Immature natural killer cell (primary cell): ENCODE data around the gene LRRC23. TPM values are rescaled to one million over a fixed set of nuclear protein-coding genes. Genes with fewer than 3 reads are reported as not detected.

Source experiments
- DNase-seq, 3 donors: peaks; one replicate each; pipeline ENCODE4 v3.0.0; 2022; ENCODE audit warnings: mixed read lengths in 1 of 3
- H3K27ac Mint-ChIP-seq, 6 donors: one replicate each; pipeline ENCODE4 v1.8.0; 2020; ENCODE audit warnings: mixed read lengths in 6 of 6, mild to moderate bottlenecking in 5 of 6, inconsistent platforms in 4 of 6, moderate library complexity in 3 of 6
- H3K27me3 Mint-ChIP-seq, 3 donors: one replicate each; pipeline ENCODE4 v1.8.0; 2020 to 2021; ENCODE audit warnings: low read depth in 3 of 3, mild to moderate bottlenecking in 3 of 3, mixed read lengths in 3 of 3, moderate library complexity in 3 of 3, inconsistent platforms in 1 of 3
- H3K36me3 Mint-ChIP-seq, 3 donors: one replicate each; pipeline ENCODE4 v1.8.0; 2020; ENCODE audit warnings: mixed read lengths in 3 of 3, inconsistent platforms in 2 of 3, mild to moderate bottlenecking in 2 of 3
- H3K4me1 Mint-ChIP-seq, 2 donors: one replicate each; pipeline ENCODE4 v1.8.0; 2020; ENCODE audit warnings: inconsistent platforms in 2 of 2, mild to moderate bottlenecking in 2 of 2, mixed read lengths in 2 of 2, moderate library complexity in 1 of 2
- H3K4me3 Mint-ChIP-seq, 5 donors: one replicate each; pipeline ENCODE4 v1.8.0; 2020; ENCODE audit warnings: mild to moderate bottlenecking in 5 of 5, mixed read lengths in 5 of 5, inconsistent platforms in 3 of 5, moderate library complexity in 3 of 5
- H3K9me3 Mint-ChIP-seq, 6 donors: one replicate each; pipeline ENCODE4 v1.8.0; 2020; ENCODE audit warnings: mild to moderate bottlenecking in 6 of 6, mixed read lengths in 6 of 6, inconsistent platforms in 4 of 6, moderate library complexity in 3 of 6
- polyA plus RNA-seq, 3 donors: library from polyadenylated mRNA; unstranded; fragments of 300-500 nt; fragmentation: Illumina TruSeq; gene quantifications; one replicate each; pipeline ENCODE4 v1.2.3, GENCODE V29; 2021

Gene LRRC23
- polyA plus RNA-seq, 3 donors from 2014 or later, result 2.3 to 4.4 (median 2.4) TPM

- DNase-seq, result no peak
- Mint-ChIP-seq H3K9me3 (no peaks in the 10 kb centered on the region), H3K27ac (peak overlapping the region; percentile 68 to 87 (median 82)), H3K27me3 (peaks cover 0 to 15% (median 8%) of the 10 kb centered on the region in 3 donors), H3K36me3 (peaks cover 0 to 4% (median 0%) of the 10 kb centered on the region in 3 donors), H3K4me1 (peaks cover 27 to 34% of the 10 kb centered on the region in 2 donors), H3K4me3 (peak overlapping the region; percentile 74 to 89 (median 85))
Measured at GRCh38 chr12:6929466-6930452, 25.1 kb downstream of the LRRC23 start.

DNA sequence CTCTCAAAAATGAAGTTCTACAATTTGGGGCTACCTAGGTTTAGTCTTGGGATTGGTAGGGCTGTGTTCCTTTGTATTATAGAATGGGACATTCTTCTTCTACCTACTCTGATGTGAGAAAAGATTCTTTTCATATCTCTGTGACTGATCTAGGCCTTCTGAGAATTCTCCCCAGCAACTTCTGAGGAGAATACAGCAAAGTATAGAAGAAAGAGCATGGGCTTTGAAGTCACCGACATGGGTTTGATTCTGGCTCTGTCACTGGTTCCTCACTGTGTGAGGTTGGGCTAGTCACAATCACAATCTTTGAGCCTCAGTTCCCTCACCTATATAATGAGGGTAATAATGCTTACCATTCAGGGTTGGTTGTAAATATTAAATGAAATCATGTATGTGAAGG, 28.1 kb downstream of the LRRC23 start:
- peaks cover 0 to 7% (median 1%) of the 10 kb centered on the region in 3 donors for H3K27me3 Mint-ChIP-seq
- H3K9me3 Mint-ChIP-seq, result no peaks in the 10 kb centered on the region
- peak overlapping the region in 2 of 6 donors; percentile 66 to 76 for H3K27ac Mint-ChIP-seq
- peaks cover 0 to 8% (median 0%) of the 10 kb centered on the region in 3 donors for H3K36me3 Mint-ChIP-seq
- H3K4me3 Mint-ChIP-seq, result no peak overlapping the region
- H3K4me1 Mint-ChIP-seq, result peaks cover 30 to 32% of the 10 kb centered on the region in 2 donors
- no peak for DNase-seq

DNA sequence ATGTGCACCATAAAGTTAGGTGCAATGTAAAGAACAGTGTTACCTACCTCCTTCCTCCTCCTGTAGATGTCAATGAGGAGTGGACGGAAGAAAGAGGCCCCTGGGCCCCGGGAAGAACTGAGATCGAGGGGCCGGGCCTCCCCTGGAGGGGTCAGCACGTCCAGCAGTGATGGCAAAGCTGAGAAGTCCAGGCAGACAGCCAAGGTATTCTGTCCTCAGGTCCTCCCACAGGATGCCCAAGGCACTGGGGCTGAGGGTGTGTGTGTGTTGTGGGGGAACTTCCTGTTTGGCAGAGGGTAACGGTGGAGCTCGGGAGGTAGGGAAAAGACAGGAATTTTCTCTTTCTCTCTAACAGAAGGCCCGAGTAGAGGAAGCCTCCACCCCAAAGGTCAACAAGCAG, 29.5 kb downstream of the LRRC23 start:
- Mint-ChIP-seq H3K9me3 (no peaks in the 10 kb centered on the region), H3K27ac (peak overlapping the region in 4 of 6 donors; percentile 29 to 59 (median 42)), H3K4me3 (peak overlapping the region in 1 of 5 donors; percentile 4), H3K4me1 (peaks cover 31% of the 10 kb centered on the region in 2 donors), H3K27me3 (peaks cover 0 to 3% (median 1%) of the 10 kb centered on the region in 3 donors), H3K36me3 (peaks cover 0 to 8% (median 0%) of the 10 kb centered on the region in 3 donors)
- no peak for DNase-seq

GRCh38 chr12:6935371-6936193, 31.0 kb downstream of the LRRC23 start:
- H3K4me3 Mint-ChIP-seq, result peak overlapping the region; percentile 6 to 65 (median 60)
- no peak for DNase-seq
- no peaks in the 10 kb centered on the region for H3K9me3 Mint-ChIP-seq
- H3K4me1 Mint-ChIP-seq, result peaks cover 20 to 21% of the 10 kb centered on the region in 2 donors
- peaks cover 0 to 1% (median 1%) of the 10 kb centered on the region in 3 donors for H3K27me3 Mint-ChIP-seq
- peaks cover 0 to 8% (median 0%) of the 10 kb centered on the region in 3 donors for H3K36me3 Mint-ChIP-seq
- peak overlapping the region; percentile 9 to 84 (median 78) for H3K27ac Mint-ChIP-seq

- H3K4me1 Mint-ChIP-seq, result peaks cover 20 to 21% of the 10 kb centered on the region in 2 donors
- H3K27ac Mint-ChIP-seq, result peak overlapping the region; percentile 69 to 87 (median 78)
- H3K36me3 Mint-ChIP-seq, result peaks cover 0 to 8% (median 0%) of the 10 kb centered on the region in 3 donors
- H3K4me3 Mint-ChIP-seq, result peak overlapping the region; percentile 67 to 85 (median 84)
- no peak for DNase-seq
- H3K27me3 Mint-ChIP-seq, result peaks cover 0 to 1% (median 1%) of the 10 kb centered on the region in 3 donors
- H3K9me3 Mint-ChIP-seq, result no peaks in the 10 kb centered on the region
Measured at GRCh38 chr12:6936194-6936635, 31.6 kb downstream of the LRRC23 start.

GRCh38 chr12:6936636-6937480, 32.2 kb downstream of the LRRC23 start:
- H3K27ac Mint-ChIP-seq, result peak overlapping the region; percentile 69 to 87 (median 81)
- no peaks in the 10 kb centered on the region for H3K9me3 Mint-ChIP-seq
- peaks cover 0 to 1% (median 1%) of the 10 kb centered on the region in 3 donors for H3K27me3 Mint-ChIP-seq
- H3K4me1 Mint-ChIP-seq, result peaks cover 20 to 21% of the 10 kb centered on the region in 2 donors
- H3K4me3 Mint-ChIP-seq, result peak overlapping the region; percentile 67 to 85 (median 84)
- DNase-seq, result no peak
- H3K36me3 Mint-ChIP-seq, result peaks cover 0 to 8% (median 0%) of the 10 kb centered on the region in 3 donors

DNA sequence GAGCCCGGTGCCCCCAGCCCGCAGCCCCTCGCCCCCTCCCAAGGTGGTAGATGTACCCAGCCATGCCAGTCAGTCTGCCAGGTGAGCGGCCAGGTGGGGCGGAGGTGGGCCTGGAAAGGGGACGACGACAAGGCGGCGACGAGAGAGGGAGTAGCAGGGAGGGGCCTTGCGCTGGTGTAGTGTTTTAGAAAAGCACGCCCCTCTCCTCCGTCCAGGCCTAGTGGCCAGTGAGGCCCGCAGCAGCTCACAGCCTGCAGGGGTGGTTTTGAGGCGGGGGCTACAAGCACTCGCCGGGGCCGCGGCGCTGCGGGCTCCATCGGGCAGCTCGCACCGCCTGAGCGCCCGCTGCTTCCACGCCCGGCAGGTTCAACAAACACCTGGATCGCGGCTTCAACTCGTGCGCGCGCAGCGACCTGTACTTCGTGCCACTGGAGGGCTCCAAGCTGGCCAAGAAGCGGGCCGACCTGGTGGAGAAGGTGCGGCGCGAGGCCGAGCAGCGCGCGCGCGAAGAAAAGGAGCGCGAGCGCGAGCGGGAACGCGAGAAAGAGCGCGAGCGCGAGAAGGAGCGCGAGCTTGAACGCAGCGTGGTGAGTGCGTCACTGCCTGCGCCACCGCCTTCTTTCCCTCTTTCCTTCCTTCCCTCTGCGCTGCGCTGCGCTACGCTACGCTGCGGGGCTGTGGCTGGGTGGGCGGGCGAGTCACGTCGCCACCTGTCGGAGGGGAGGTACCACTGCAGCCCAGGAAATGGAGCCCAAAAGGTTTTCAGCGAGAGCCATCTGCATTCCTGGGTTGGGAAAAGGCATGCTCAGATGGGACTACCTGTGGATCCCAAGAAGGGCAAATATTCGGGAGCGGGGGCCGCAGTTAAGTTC, 33.1 kb downstream of the LRRC23 start:
- peaks cover 0 to 1% (median under 1%) of the 10 kb centered on the region in 3 donors for H3K27me3 Mint-ChIP-seq
- H3K9me3 Mint-ChIP-seq, result no peaks in the 10 kb centered on the region
- H3K4me1 Mint-ChIP-seq, result peaks cover 23 to 28% of the 10 kb centered on the region in 2 donors
- peak overlapping the region; percentile 77 to 85 (median 84) for H3K4me3 Mint-ChIP-seq
- H3K36me3 Mint-ChIP-seq, result peaks cover 0 to 8% (median 0%) of the 10 kb centered on the region in 3 donors
- H3K27ac Mint-ChIP-seq, result peak overlapping the region; percentile 69 to 91 (median 86)
- DNase-seq, result peak; percentile 91 to 94 (median 94)

- Mint-ChIP-seq H3K27me3 (peaks cover 2 to 5% (median 4%) of the 10 kb centered on the region in 3 donors), H3K4me1 (peaks cover 32 to 34% of the 10 kb centered on the region in 2 donors), H3K4me3 (peak overlapping the region in 4 of 5 donors; percentile 81 to 85 (median 84)), H3K36me3 (peaks cover 0 to 8% (median 0%) of the 10 kb centered on the region in 3 donors), H3K27ac (peak overlapping the region; percentile 69 to 91 (median 88)), H3K9me3 (no peaks in the 10 kb centered on the region)
- no peak for DNase-seq
Measured at GRCh38 chr12:6938353-6939190, 34.0 kb downstream of the LRRC23 start.

DNA sequence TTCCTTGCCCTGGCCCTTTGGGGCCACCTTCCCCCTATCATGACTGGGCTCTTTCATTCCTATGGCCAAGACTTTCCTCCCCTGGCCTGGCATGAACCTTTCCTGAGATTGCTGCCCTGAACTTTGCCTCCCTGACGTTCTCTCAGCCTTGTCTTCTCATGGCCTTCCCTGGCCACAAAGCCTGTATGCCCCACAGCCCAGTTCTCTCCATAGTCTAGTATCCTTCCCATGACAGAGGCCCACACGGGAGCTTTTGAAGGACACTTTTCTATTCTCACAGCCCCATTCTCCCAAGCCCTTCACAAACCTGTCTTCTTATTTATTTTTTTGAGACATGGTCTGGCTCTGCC, 34.5 kb downstream of the LRRC23 start:
- DNase-seq, result no peak
- peak overlapping the region in 4 of 5 donors; percentile 7 to 63 (median 26) for H3K4me3 Mint-ChIP-seq
- peak overlapping the region in 5 of 6 donors; percentile 51 to 90 (median 82) for H3K27ac Mint-ChIP-seq
- no peaks in the 10 kb centered on the region for H3K9me3 Mint-ChIP-seq
- peaks cover 38 to 40% of the 10 kb centered on the region in 2 donors for H3K4me1 Mint-ChIP-seq
- peaks cover 6 to 11% (median 8%) of the 10 kb centered on the region in 3 donors for H3K27me3 Mint-ChIP-seq
- peaks cover 0 to 8% (median 0%) of the 10 kb centered on the region in 3 donors for H3K36me3 Mint-ChIP-seq

DNA sequence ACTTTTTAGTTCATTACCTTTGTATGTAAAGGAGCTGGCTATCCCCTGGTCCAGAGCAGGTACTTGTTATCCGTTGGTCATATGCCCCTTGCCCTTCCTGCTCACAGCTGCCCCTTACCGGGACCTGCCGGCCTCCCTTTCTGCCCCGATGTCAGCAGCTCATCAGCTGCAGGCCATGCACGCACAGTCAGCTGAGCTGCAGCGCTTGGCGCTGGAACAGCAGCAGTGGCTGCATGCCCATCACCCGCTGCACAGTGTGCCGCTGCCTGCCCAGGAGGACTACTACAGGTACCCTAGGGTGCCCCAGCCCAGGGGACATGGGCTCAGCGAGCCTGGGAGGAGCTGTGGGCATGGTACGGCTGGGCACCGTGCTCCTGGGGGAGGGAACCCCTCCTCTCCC, 36.6 kb downstream of the LRRC23 start:
- H3K36me3 Mint-ChIP-seq, result no peaks in the 10 kb centered on the region
- no peak overlapping the region for H3K4me3 Mint-ChIP-seq
- no peak overlapping the region for H3K27ac Mint-ChIP-seq
- DNase-seq, result no peak
- peaks cover 53 to 56% of the 10 kb centered on the region in 2 donors for H3K4me1 Mint-ChIP-seq
- peaks cover 8 to 16% (median 12%) of the 10 kb centered on the region in 3 donors for H3K27me3 Mint-ChIP-seq
- H3K9me3 Mint-ChIP-seq, result no peaks in the 10 kb centered on the region

DNA sequence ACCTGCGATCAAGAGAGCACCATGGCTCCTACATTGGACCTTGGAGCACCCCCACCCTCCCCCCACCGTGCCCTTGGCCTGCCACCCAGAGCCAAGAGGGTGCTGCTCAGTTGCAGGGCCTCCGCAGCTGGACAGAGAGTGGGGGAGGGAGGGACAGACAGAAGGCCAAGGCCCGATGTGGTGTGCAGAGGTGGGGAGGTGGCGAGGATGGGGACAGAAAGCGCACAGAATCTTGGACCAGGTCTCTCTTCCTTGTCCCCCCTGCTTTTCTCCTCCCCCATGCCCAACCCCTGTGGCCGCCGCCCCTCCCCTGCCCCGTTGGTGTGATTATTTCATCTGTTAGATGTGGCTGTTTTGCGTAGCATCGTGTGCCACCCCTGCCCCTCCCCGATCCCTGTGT, 37.2 kb downstream of the LRRC23 start:
- H3K36me3 Mint-ChIP-seq, result no peaks in the 10 kb centered on the region
- H3K27ac Mint-ChIP-seq, result peak overlapping the region in 2 of 6 donors; percentile 96 to 97
- DNase-seq, result no peak
- H3K27me3 Mint-ChIP-seq, result peaks cover 8 to 17% (median 12%) of the 10 kb centered on the region in 3 donors
- no peaks in the 10 kb centered on the region for H3K9me3 Mint-ChIP-seq
- no peak overlapping the region for H3K4me3 Mint-ChIP-seq
- peaks cover 53 to 56% of the 10 kb centered on the region in 2 donors for H3K4me1 Mint-ChIP-seq
